BJ (cell line): ENCODE results near the gene SPINK4. TPM values are rescaled to one million over a fixed set of nuclear protein-coding genes. Genes with fewer than 3 reads are reported as not detected.

ENCODE experiments used
- CTCF ChIA-PET: fragments of 350-600 bp; formaldehyde crosslinking; extraction: SDS; loops from one replicate; lab custom pipeline; 2021; ENCODE audit warnings: antibody characterized with exemption, inconsistent platforms; lab: Yijun Ruan, JAX
- POLR2A ChIA-PET: fragments of 300-600 bp; sonication (Branson Sonifier 250); formaldehyde crosslinking; extraction: SDS; loops from one replicate; lab custom pipeline; 2021; ENCODE audit warnings: antibody characterized with exemption; lab: Charles Lee
- DNase-seq: peaks from one replicate; pipeline ENCODE4 v3.0.0-alpha.2; 2011; ENCODE audit warnings: low read depth
- H3K27me3 ChIP-seq: 2 replicates; pipeline ENCODE4 v1.6.0; 2011; ENCODE audit warnings: low read length; ENCODE audit not compliant: control insufficient read depth, insufficient read depth
- H3K36me3 ChIP-seq: 2 replicates; pipeline ENCODE4 v1.5.1; 2011; ENCODE audit warnings: low read length; ENCODE audit not compliant: control insufficient read depth, insufficient read depth
- H3K4me3 ChIP-seq: 2 replicates; pipeline ENCODE4 v1.5.1; 2011; ENCODE audit warnings: low read depth, mild to moderate bottlenecking, control low read depth, low read length
- CTCF ChIP-seq: IDR thresholded peaks from 2 replicates; pipeline ENCODE4 v1.5.1; 2011; ENCODE audit warnings: low read depth, mild to moderate bottlenecking, control low read depth, inconsistent platforms, low read length, moderate library complexity; ENCODE audit not compliant: insufficient read depth
- polyA plus RNA-seq: library from polyadenylated mRNA; depleted of rRNA; stranded (reverse); fragments of >200 nt; gene quantifications from 2 replicates; pipeline ENCODE4 v1.2.3, GENCODE V29; 2011

SPINK4 gene
- polyA plus RNA-seq, 1 experiment, result not detected

GRCh38 chr9:33229359-33230114 is 10.4 kb upstream of the SPINK4 start:
- TF ChIP-seq CTCF, result no peak
- Histone ChIP-seq H3K4me3 (no peak overlapping the region), H3K27me3 (no peaks in the 10 kb centered on the region; the same call in 1 of the 2 replicates), H3K36me3 (no peaks in the 10 kb centered on the region)
- CTCF ChIA-PET, result interaction anchor here (1.3 kb wide), 1 partner anchor 8 kb away, joined by 4 read pairs; no protein-coding TSS in a partner anchor
- no peak for DNase-seq
- POLR2A ChIA-PET, result no interaction called here

GRCh38 chr9:33230756-33231622 is 9.0 kb upstream of the SPINK4 start:
- no peak overlapping the region for H3K4me3 ChIP-seq
- ChIA-PET CTCF (interaction anchor here (0.9 to 1.8 kb wide), 4 partner anchors 33 to 393 kb away, joined by 3 read pairs; partner anchors contain the start of gene BAG1), POLR2A (no interaction called here)
- TF ChIP-seq CTCF, result no peak
- no peaks in the 10 kb centered on the region; the same call in 1 of the 2 replicates for H3K27me3 ChIP-seq
- no peak for DNase-seq
- H3K36me3 ChIP-seq, result no peaks in the 10 kb centered on the region

- Histone ChIP-seq H3K4me3 (no peak overlapping the region), H3K27me3 (no peaks in the 10 kb centered on the region; the same call in 1 of the 2 replicates), H3K36me3 (no peaks in the 10 kb centered on the region)
- TF ChIP-seq CTCF, result no peak
- ChIA-PET POLR2A (no interaction called here), CTCF (interaction anchor here (1.0 to 1.8 kb wide), 3 partner anchors 32 to 392 kb away, joined by 3 read pairs; partner anchors contain the start of gene BAG1)
- no peak for DNase-seq
Observed at GRCh38 chr9:33231623-33231942, 8.4 kb upstream of the SPINK4 start.

- no peak overlapping the region for H3K4me3 ChIP-seq
- no peak for DNase-seq
- POLR2A ChIA-PET, result no interaction called here
- CTCF ChIA-PET, result interaction anchor here (3.8 kb wide), 1 partner anchor 7 kb away, joined by 20 read pairs; no protein-coding TSS in a partner anchor
- TF ChIP-seq CTCF, result no peak
- H3K36me3 ChIP-seq, result no peaks in the 10 kb centered on the region
- no peaks in the 10 kb centered on the region; the same call in 1 of the 2 replicates for H3K27me3 ChIP-seq
Observed at GRCh38 chr9:33232815-33233214, 7.2 kb upstream of the SPINK4 start.
